Naive thymus-derived CD4-positive, alpha-beta T cell (primary cell): ENCODE results near the gene CRTC1. TPM values are rescaled to one million over a fixed set of nuclear protein-coding genes. Genes with fewer than 3 reads are reported as not detected.

Experiments
- ATAC-seq: fragments of 150-1000 bp; cut with Tn5 transposase; 2 replicates; pipeline ENCODE4 v1.10.0; 2021; ENCODE audit warnings: mild to moderate bottlenecking, moderate library complexity
- CTCF ChIA-PET: fragments of 350-600 bp; sonication (Branson Sonifier 250); formaldehyde crosslinking; loops from one replicate; lab custom pipeline; 2021; ENCODE audit warnings: antibody characterized with exemption; lab: Charles Lee
- POLR2A ChIA-PET: fragments of 350-600 bp; sonication (Branson Sonifier 250); formaldehyde crosslinking; loops from one replicate; lab custom pipeline; 2021; ENCODE audit warnings: antibody characterized with exemption, inconsistent platforms; lab: Charles Lee
- DNase-seq, 9 donors: peaks; one replicate each; pipeline versions ENCODE4 v3.0.0 to v3.0.0-alpha.2; 2020 to 2022; ENCODE audit warnings: mixed read lengths in 1 of 9
- H3K27ac ChIP-seq: one replicate; pipeline ENCODE4 v1.7.0; 2013; ENCODE audit warnings: mild to moderate bottlenecking, low read depth, low read length, moderate library complexity
- H3K27me3 ChIP-seq, 2 donors: one replicate each; pipeline ENCODE4 v1.7.0; 2013; ENCODE audit warnings: low read length in 2 of 2, mild to moderate bottlenecking in 2 of 2, moderate library complexity in 2 of 2; ENCODE audit not compliant: control insufficient read depth in 2 of 2, insufficient read depth in 2 of 2
- H3K36me3 ChIP-seq, 3 experiments: 1 replicate in 2 of 3; 2 replicates in 1 of 3; pipeline ENCODE4 v1.7.0; 2013; ENCODE audit warnings: low read length in 3 of 3, mild to moderate bottlenecking in 3 of 3, moderate library complexity in 1 of 3; ENCODE audit not compliant: insufficient read depth in 3 of 3, control insufficient read depth in 2 of 3
- H3K4me1 ChIP-seq, 2 donors: one replicate each; pipeline ENCODE4 v1.7.0; 2013; ENCODE audit warnings: low read length in 2 of 2, mild to moderate bottlenecking in 2 of 2, moderate library complexity in 1 of 2; ENCODE audit not compliant: control insufficient read depth in 2 of 2, insufficient read depth in 2 of 2
- H3K4me3 ChIP-seq: 2 replicates; pipeline ENCODE4 v1.7.0; 2013; ENCODE audit warnings: mild to moderate bottlenecking, low read length
- H3K9me3 ChIP-seq, 3 experiments: 1 replicate in 2 of 3; 2 replicates in 1 of 3; pipeline ENCODE4 v1.7.0; 2013; ENCODE audit warnings: low read length in 3 of 3; ENCODE audit not compliant: control insufficient read depth in 2 of 3
- H3K27ac Mint-ChIP-seq, 9 donors: one replicate each; pipeline ENCODE4 v1.8.0; 2020 to 2022; ENCODE audit warnings: mixed read lengths in 9 of 9, mild to moderate bottlenecking in 8 of 9, moderate library complexity in 5 of 9, inconsistent platforms in 2 of 9
- H3K27me3 Mint-ChIP-seq, 5 donors: one replicate each; pipeline ENCODE4 v1.8.0; 2021 to 2022; ENCODE audit warnings: mixed read lengths in 5 of 5, mild to moderate bottlenecking in 1 of 5
- H3K36me3 Mint-ChIP-seq, 5 donors: one replicate each; pipeline ENCODE4 v1.8.0; 2020 to 2022; ENCODE audit warnings: mixed read lengths in 5 of 5, mild to moderate bottlenecking in 3 of 5, inconsistent platforms in 1 of 5
- H3K4me1 Mint-ChIP-seq, 7 donors: one replicate each; pipeline ENCODE4 v1.8.0; 2020 to 2022; ENCODE audit warnings: mixed read lengths in 7 of 7, mild to moderate bottlenecking in 3 of 7, inconsistent platforms in 1 of 7
- H3K4me3 Mint-ChIP-seq, 10 donors: one replicate each; pipeline ENCODE4 v1.8.0; 2020 to 2022; ENCODE audit warnings: mild to moderate bottlenecking in 10 of 10, mixed read lengths in 10 of 10, moderate library complexity in 6 of 10, inconsistent platforms in 2 of 10
- H3K9me3 Mint-ChIP-seq, 11 donors: one replicate each; pipeline ENCODE4 v1.8.0; 2020 to 2022; ENCODE audit warnings: mixed read lengths in 11 of 11, mild to moderate bottlenecking in 4 of 11, inconsistent platforms in 1 of 11, moderate library complexity in 1 of 11
- intact Hi-C, 2 donors: fragments of 100-400 bp; cut with micrococcal nuclease; formaldehyde crosslinking; loops; one replicate each; pipeline ENCODE4 v1.15.1; 2023
- polyA plus RNA-seq, 2 donors: library from polyadenylated mRNA; unstranded; fragments of 300-500 nt; fragmentation: Illumina TruSeq; gene quantifications; one replicate each; pipeline ENCODE4 v1.2.3, GENCODE V29; 2021
- total RNA-seq, 6 experiments: library from RNA in 5 of 6; stranded (reverse) in 5 of 6; gene quantifications; 1 replicate in 5 of 6; 2 replicates in 1 of 6; pipeline ENCODE4 v1.2.3 and lab custom pipeline; 2021 to 2026

CRTC1 gene
- total and polyA plus RNA-seq, 7 experiments from 2014 or later = 0.97 to 23.4 (median 20.5) TPM

DNA sequence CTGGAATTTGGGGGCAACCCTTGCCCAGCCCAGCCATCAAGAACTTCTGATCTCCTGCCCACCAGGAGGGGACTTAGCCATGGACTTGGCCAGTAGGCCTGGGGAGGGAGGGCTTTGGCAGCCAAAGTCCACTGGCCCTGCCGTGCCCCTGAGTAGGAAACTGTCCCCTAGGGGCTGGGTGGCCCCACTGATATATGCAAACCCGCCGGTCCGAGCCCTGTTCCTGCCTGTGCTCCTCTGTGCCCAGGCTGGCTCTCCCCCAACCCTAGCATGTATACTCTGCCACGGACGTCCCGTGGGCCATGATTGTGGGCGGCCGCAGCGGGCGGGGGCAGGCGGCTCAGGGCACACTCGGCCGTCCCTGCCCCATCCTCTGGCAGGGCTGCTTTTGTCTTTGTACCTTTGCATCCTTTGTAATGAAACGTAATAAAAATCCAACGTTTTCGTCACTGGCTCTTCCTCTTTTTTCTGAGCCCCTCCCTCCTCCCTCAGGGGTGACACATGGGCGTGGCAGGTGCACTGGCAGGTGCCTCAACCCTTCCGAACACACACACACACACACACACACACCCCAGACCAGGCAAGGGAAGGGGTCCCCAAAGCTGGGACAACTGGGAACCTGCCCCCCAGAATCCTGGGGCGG lies 98.5 kb downstream of the CRTC1 start:
- Mint-ChIP-seq H3K36me3 (no peaks in the 10 kb centered on the region), H3K4me1 (peaks cover 6 to 22% (median 17%) of the 10 kb centered on the region in 7 donors), H3K27ac (peak overlapping the region in 1 of 9 donors; percentile 52), H3K4me3 (no peak overlapping the region), H3K9me3 (peaks cover 0 to 6% (median 0%) of the 10 kb centered on the region in 11 donors), H3K27me3 (peaks cover 14 to 23% (median 18%) of the 10 kb centered on the region in 5 donors)
- ChIA-PET CTCF (no interaction called here), POLR2A (no interaction called here)
- no peak for DNase-seq
- H3K36me3 ChIP-seq = no peaks in the 10 kb centered on the region
- no peak overlapping the region for H3K27ac ChIP-seq
- no peaks in the 10 kb centered on the region for H3K9me3 ChIP-seq
- intact Hi-C loops = loop anchor here in 1 of 2 donors (10.0 kb wide), 1 partner anchor 53 kb away; the partner anchor contains the start of gene UPF1
- H3K4me1 ChIP-seq = no peaks in the 10 kb centered on the region
- no peak for ATAC-seq
- no peaks in the 10 kb centered on the region for H3K27me3 ChIP-seq
- H3K4me3 ChIP-seq = no peak overlapping the region

DNA sequence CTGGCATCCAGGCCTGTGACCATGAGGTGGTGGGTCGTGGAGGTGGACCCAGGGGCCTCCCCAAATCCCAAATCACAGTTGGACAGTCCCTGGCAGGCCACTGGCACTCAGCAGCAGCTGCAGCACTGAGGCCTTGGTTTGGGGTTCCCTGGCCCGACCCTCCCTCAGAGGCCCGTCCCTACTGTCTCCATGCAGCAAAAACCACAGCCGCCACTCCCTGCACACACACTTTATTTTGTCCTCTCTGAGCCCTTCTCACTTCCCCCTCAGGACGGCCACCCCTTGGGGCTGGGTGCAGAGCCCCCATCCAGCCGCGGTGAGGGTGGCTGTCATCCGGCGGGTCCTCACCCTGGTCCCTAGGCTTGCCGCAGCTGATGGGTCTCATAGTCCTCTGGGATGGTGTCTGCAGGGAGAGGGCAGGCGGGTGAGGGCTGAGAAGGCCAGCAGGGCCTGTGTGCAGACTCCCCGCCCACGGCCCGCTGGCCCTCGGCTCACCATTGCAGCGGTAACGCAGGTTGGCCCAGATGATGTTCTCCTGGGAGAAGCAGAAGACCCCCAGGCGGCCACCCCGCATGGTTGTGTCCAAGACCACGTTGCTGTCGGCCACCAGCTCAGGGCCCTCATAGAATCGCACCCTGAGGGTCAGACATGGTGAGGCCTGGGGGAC lies 99.2 kb downstream of the CRTC1 start:
- Mint-ChIP-seq H3K36me3 (peaks cover 0 to 3% (median 0%) of the 10 kb centered on the region in 5 donors), H3K27me3 (peaks cover 21 to 29% (median 25%) of the 10 kb centered on the region in 5 donors), H3K9me3 (peaks cover 0 to 8% (median 0%) of the 10 kb centered on the region in 11 donors), H3K4me3 (no peak overlapping the region), H3K27ac (peak overlapping the region in 1 of 9 donors; percentile 52), H3K4me1 (peaks cover 10 to 27% (median 22%) of the 10 kb centered on the region in 7 donors)
- H3K9me3 ChIP-seq = no peaks in the 10 kb centered on the region
- H3K27me3 ChIP-seq = peaks cover 0 to 3% of the 10 kb centered on the region in 2 donors
- no peaks in the 10 kb centered on the region for H3K36me3 ChIP-seq
- no peak overlapping the region for H3K4me3 ChIP-seq
- intact Hi-C loops = loop anchor here in 1 of 2 donors (10.0 kb wide), 1 partner anchor 52 kb away; the partner anchor contains the start of gene UPF1
- H3K27ac ChIP-seq = no peak overlapping the region
- DNase-seq (no peak), ATAC-seq (no peak)
- ChIA-PET POLR2A (interaction anchor here (0.6 kb wide), 1 partner anchor 597 kb away, joined by 3 read pairs; no protein-coding TSS in a partner anchor), CTCF (no interaction called here)
- no peaks in the 10 kb centered on the region for H3K4me1 ChIP-seq

DNA sequence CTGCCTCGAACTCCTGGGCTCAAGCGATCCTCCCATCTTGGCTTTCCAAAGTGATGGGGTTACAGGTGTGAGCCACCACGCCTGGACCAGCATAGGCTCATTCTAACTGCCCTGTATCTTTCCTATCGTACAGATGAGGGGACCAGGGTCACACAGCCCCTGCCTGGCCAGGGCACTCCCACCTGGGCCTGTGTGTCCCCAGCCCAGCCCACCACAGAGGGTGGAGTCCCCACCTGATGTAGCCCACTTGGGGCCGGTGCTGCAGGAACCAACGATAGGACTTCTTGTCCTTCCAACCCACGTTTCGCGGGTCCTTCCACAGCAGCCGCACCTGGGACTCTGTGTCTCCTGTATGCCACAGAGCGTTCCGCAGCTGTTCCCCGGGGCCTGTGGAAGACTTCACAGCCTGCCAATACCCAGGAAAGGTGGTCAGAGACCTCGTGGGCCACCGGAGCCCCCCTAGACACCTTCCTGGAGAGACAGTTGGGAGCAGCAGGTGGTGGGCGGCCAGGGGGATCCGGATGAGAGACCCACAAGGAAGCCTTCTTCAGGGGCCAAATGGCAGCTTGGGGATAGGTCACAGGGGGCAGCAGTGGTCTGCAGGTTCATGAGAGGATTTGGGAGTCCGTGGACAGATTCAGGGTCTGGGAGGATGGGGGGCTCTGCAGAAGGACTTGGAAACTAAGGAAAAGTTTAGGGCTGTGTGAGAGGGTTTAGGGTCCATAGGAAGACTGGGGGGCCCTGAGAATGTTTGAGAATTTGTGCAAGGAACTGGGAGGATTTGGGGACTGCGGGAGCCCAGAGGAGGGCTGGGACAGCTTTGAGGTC lies 100.7 kb downstream of the CRTC1 start:
- no peak for ATAC-seq
- POLR2A ChIA-PET = no interaction called here
- Mint-ChIP-seq H3K4me3 (peak overlapping the region in 6 of 10 donors; percentile 12 to 64 (median 54)), H3K4me1 (peaks cover 13 to 37% (median 28%) of the 10 kb centered on the region in 7 donors), H3K9me3 (peaks cover 0 to 6% (median 0%) of the 10 kb centered on the region in 11 donors), H3K36me3 (peaks cover 0 to 3% (median 0%) of the 10 kb centered on the region in 5 donors), H3K27ac (peak overlapping the region in 3 of 9 donors; percentile 1 to 25 (median 8)), H3K27me3 (peaks cover 28 to 41% (median 35%) of the 10 kb centered on the region in 5 donors)
- no peaks in the 10 kb centered on the region for H3K36me3 ChIP-seq
- H3K4me3 ChIP-seq = no peak overlapping the region
- no peak overlapping the region for H3K27ac ChIP-seq
- no peaks in the 10 kb centered on the region for H3K9me3 ChIP-seq
- DNase-seq = no peak
- peaks cover 3 to 9% of the 10 kb centered on the region in 2 donors for H3K27me3 ChIP-seq
- CTCF ChIA-PET = no interaction called here
- intact Hi-C loops = loop anchor here in 1 of 2 donors (10.0 kb wide), 1 partner anchor 51 kb away; the partner anchor contains the start of gene UPF1
- H3K4me1 ChIP-seq = peaks cover 6 to 7% of the 10 kb centered on the region in 2 donors

DNA sequence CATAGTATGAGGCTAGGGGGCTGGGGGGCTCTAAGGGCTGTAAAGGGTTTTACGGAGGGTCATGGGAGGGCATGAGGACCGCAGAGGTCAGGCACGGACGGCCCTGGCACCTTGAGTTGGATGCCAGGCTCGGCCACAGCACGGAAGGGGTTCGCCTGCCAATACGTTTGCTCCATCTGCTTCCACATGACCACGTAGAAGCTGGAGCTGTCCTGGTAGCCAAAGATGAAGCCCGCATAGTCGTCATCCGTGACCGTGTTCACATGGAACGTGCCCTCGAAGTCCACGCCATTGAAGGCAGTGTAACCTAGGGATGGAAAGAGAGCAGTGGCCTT lies 101.3 kb downstream of the CRTC1 start:
- Histone ChIP-seq H3K9me3 (no peaks in the 10 kb centered on the region), H3K4me3 (no peak overlapping the region), H3K27ac (no peak overlapping the region), H3K27me3 (peaks cover 3 to 12% of the 10 kb centered on the region in 2 donors), H3K4me1 (peaks cover 11 to 12% of the 10 kb centered on the region in 2 donors), H3K36me3 (no peaks in the 10 kb centered on the region)
- peaks cover 16 to 43% (median 31%) of the 10 kb centered on the region in 7 donors for H3K4me1 Mint-ChIP-seq
- H3K4me3 Mint-ChIP-seq = peak overlapping the region in 6 of 10 donors; percentile 27 to 69 (median 54)
- H3K36me3 Mint-ChIP-seq = peaks cover 0 to 4% (median 0%) of the 10 kb centered on the region in 5 donors
- no peak for DNase-seq
- intact Hi-C loops = loop anchor here (1.0 to 10.0 kb wide), 4 partner anchors 50 to 262 kb away; partner anchors contain the start of genes ELL (in 1 of the 2), TMEM59L (in 1 of the 2) and UPF1 (in 1 of the 2)
- H3K27ac Mint-ChIP-seq = no peak overlapping the region
- ChIA-PET CTCF (no interaction called here), POLR2A (no interaction called here)
- ATAC-seq = no peak
- H3K27me3 Mint-ChIP-seq = peaks cover 32 to 47% (median 39%) of the 10 kb centered on the region in 5 donors
- H3K9me3 Mint-ChIP-seq = peaks cover 0 to 6% (median 0%) of the 10 kb centered on the region in 11 donors

DNA sequence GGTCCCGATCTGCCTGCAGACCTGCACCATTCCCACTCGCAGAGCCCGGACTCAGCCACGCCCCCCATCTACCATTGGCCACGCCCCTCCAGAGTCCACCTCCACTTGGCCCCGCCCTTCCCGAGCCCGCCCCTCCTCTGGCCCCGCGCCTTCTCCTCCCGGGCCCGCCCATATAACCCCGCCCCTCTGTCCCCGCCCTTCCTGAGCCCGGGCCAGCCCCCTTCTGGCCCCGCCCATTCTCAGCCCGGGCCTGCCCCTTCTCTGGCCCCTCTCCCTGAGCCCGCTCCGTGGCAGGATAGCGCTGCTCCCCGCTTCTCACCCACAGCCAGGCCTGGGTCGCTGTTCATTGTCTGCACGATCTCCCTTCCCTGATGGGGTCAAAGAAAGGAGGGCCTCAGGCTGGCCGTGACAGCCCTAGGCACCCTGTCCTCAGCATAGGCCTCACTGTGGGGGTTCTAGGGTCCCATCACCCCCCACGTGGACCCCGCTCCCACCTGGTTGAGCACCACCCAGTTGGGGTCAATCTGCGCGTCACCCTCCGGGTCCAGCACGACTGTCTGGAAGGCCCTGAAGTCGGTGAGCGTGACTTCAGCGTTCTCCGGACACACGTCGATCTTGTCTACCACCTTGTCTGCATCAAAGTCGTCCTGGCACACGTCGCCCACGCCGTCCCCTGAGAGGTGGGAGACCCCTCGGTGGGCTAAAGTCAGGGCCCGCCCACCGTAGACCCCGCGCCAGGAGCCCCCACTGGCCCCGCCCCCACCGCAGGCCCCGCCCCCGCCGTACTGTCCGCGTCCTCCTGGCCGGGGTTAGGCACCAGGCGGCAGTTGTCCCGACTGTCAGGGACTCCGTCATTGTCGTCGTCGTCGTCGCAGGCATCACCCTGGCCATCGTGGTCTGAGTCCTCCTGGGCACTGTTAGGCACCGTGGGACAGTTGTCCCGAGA lies 102.0 kb downstream of the CRTC1 start:
- ATAC-seq (peak; percentile 85), DNase-seq (peak; percentile 19 to 71 (median 45))
- peaks cover 0 to 6% (median 0%) of the 10 kb centered on the region in 11 donors for H3K9me3 Mint-ChIP-seq
- intact Hi-C loops = loop anchor here (1.0 to 10.0 kb wide), 4 partner anchors 49 to 263 kb away; partner anchors contain the start of genes ELL (in 1 of the 2), TMEM59L (in 1 of the 2) and UPF1 (in 1 of the 2)
- ChIA-PET CTCF (interaction anchor here (1.0 kb wide), 1 partner anchor 145 kb away, joined by 3 read pairs; no protein-coding TSS in a partner anchor), POLR2A (no interaction called here)
- H3K27ac Mint-ChIP-seq = peak overlapping the region in 1 of 9 donors; percentile 48
- H3K9me3 ChIP-seq = no peaks in the 10 kb centered on the region
- H3K4me1 ChIP-seq = peaks cover 11 to 13% of the 10 kb centered on the region in 2 donors
- H3K36me3 ChIP-seq = no peaks in the 10 kb centered on the region
- H3K36me3 Mint-ChIP-seq = peaks cover 0 to 8% (median 0%) of the 10 kb centered on the region in 5 donors
- peak overlapping the region; percentile 12 to 69 (median 51) for H3K4me3 Mint-ChIP-seq
- H3K27me3 Mint-ChIP-seq = peaks cover 37 to 54% (median 44%) of the 10 kb centered on the region in 5 donors
- peaks cover 21 to 49% (median 37%) of the 10 kb centered on the region in 7 donors for H3K4me1 Mint-ChIP-seq
- no peak overlapping the region for H3K27ac ChIP-seq
- H3K4me3 ChIP-seq = no peak overlapping the region
- H3K27me3 ChIP-seq = peaks cover 4 to 16% of the 10 kb centered on the region in 2 donors
